Stimulated activated CD8-positive, alpha-beta memory T cell treated with anti-CD3 and anti-CD28 coated beads, Interleukin-4, amount 100 ng/mL, for 24 hours (primary cell): ENCODE results near the gene MAFF.
"Not testable (repeated sequence)": the region's sequence is repeated elsewhere in the genome, so short reads cannot be mapped to it uniquely, and the experiment has no call there.

Experiments used
- DNase-seq: peaks from one replicate; pipeline ENCODE4 v3.0.0-alpha.2; 2020; ENCODE audit warnings: low read depth

MAFF gene

GRCh38 chr22:38223289-38223960, 21.6 kb downstream of the MAFF start:
- no peak for DNase-seq

GRCh38 chr22:38226853-38227649, 25.3 kb downstream of the MAFF start:
- no peak for DNase-seq

- no peak for DNase-seq
Measured at GRCh38 chr22:38228326-38228872, 26.6 kb downstream of the MAFF start.

GRCh38 chr22:38228873-38229740, 27.3 kb downstream of the MAFF start:
- no peak for DNase-seq

GRCh38 chr22:38230108-38230825, 28.5 kb downstream of the MAFF start:
- no peak for DNase-seq

GRCh38 chr22:38230916-38231315, 29.1 kb downstream of the MAFF start:
- DNase-seq: no peak

GRCh38 chr22:38232196-38232595, 30.4 kb downstream of the MAFF start:
- no peak for DNase-seq

GRCh38 chr22:38233427-38233826, 31.6 kb downstream of the MAFF start:
- no peak for DNase-seq

GRCh38 chr22:38233856-38234255, 32.1 kb downstream of the MAFF start:
- DNase-seq: not testable (repeated sequence)

- no peak for DNase-seq
Measured at GRCh38 chr22:38235240-38235850, 33.6 kb downstream of the MAFF start.

- DNase-seq: no peak
Measured at GRCh38 chr22:38236786-38237185, 35.0 kb downstream of the MAFF start.

- no peak for DNase-seq
Measured at GRCh38 chr22:38238519-38239071, 36.8 kb downstream of the MAFF start.

GRCh38 chr22:38239101-38239761, 37.4 kb downstream of the MAFF start:
- DNase-seq: no peak

- DNase-seq: no peak
Measured at GRCh38 chr22:38240734-38241252, 39.0 kb downstream of the MAFF start.

- DNase-seq: no peak
Measured at GRCh38 chr22:38243007-38243765, 41.4 kb downstream of the MAFF start.

- DNase-seq: no peak
Measured at GRCh38 chr22:38244106-38244505, 42.3 kb downstream of the MAFF start.

- DNase-seq: no peak
Measured at GRCh38 chr22:38246046-38246658, 44.4 kb downstream of the MAFF start.

- DNase-seq: no peak
Measured at GRCh38 chr22:38246692-38247091, 44.9 kb downstream of the MAFF start.

- DNase-seq: no peak
Measured at GRCh38 chr22:38247713-38248112, 45.9 kb downstream of the MAFF start.
